Omental fat pad (tissue), 4 donors: ENCODE data around the gene WFDC12. TPM values are rescaled to one million over a fixed set of nuclear protein-coding genes. Genes with fewer than 3 reads are reported as not detected.

Source experiments
- ATAC-seq: fragments of 150-250 bp; one replicate; pipeline ENCODE4 v1.9.1; 2016; ENCODE audit warnings: mild to moderate bottlenecking, moderate library complexity; ENCODE audit not compliant: low FRiP score
- DNase-seq: peaks from one replicate; pipeline ENCODE4 v3.0.0-alpha.2; 2019; ENCODE audit warnings: low spot score
- total RNA-seq, 4 donors: library from RNA; depleted of rRNA; stranded (reverse); fragments of >200 nt; gene quantifications; one replicate each; pipeline ENCODE4 v1.1.0, GENCODE V29; 2016
- TF ChIP-seq, protein P1 (sequence below), 3 donors: fragments of 450-650 bp; IDR thresholded peaks; one replicate each; pipeline ENCODE4 v1.5.1; 2016 to 2017; ENCODE audit warnings: antibody characterized with exemption in 3 of 3, mild to moderate bottlenecking in 3 of 3, moderate library complexity in 2 of 3

The WFDC12 gene
- total RNA-seq, 4 donors from 2014 or later, result not detected

DNA sequence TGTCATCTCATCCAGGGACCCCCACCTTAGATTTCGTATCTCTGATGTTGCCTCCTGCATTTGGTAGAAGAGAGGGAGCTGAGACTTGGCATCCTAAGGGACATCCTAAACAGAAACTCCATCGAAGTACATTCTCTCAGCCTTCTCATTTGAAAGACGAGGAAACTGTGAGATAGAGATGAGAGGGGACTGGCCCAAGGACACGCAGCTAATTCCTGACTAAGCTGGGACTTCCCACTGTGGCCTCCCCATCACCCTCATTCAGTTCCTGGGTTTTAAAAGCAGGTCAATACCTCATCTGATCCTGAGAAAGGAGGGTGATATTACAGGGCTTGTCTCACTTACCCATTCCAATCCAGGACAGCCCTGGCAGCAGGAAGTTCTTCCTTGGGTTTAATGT, 8.4 kb downstream of the WFDC12 start:
- ATAC-seq, result no peak
- no peak for DNase-seq
- TF ChIP-seq, protein P1, sequence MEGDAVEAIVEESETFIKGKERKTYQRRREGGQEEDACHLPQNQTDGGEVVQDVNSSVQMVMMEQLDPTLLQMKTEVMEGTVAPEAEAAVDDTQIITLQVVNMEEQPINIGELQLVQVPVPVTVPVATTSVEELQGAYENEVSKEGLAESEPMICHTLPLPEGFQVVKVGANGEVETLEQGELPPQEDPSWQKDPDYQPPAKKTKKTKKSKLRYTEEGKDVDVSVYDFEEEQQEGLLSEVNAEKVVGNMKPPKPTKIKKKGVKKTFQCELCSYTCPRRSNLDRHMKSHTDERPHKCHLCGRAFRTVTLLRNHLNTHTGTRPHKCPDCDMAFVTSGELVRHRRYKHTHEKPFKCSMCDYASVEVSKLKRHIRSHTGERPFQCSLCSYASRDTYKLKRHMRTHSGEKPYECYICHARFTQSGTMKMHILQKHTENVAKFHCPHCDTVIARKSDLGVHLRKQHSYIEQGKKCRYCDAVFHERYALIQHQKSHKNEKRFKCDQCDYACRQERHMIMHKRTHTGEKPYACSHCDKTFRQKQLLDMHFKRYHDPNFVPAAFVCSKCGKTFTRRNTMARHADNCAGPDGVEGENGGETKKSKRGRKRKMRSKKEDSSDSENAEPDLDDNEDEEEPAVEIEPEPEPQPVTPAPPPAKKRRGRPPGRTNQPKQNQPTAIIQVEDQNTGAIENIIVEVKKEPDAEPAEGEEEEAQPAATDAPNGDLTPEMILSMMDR (IDR thresholded peaks at IDR 0.05), result no peak

DNA sequence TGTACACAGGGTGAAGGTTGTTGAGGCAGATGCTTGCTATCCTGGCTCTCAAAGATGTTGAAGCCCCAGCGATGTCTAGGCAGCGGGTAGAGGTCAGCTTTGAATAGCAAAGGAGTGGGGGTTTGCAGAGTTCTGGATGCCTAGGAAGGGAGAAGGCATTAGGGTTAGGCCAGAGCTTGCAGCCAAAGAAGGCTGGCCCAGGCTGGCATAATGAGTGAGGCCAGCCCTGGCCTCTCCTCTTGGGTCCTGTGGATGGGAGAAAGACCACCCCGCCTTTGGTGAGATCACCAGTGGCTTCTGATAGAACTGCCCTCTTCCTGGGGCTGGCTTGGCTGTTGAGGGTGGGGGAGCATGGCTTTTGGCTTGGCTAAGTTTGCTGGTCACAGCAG, 8.9 kb downstream of the WFDC12 start:
- ATAC-seq (no peak), DNase-seq (no peak)
- TF ChIP-seq, protein P1 (IDR thresholded peaks at IDR 0.05), result no peak

DNA sequence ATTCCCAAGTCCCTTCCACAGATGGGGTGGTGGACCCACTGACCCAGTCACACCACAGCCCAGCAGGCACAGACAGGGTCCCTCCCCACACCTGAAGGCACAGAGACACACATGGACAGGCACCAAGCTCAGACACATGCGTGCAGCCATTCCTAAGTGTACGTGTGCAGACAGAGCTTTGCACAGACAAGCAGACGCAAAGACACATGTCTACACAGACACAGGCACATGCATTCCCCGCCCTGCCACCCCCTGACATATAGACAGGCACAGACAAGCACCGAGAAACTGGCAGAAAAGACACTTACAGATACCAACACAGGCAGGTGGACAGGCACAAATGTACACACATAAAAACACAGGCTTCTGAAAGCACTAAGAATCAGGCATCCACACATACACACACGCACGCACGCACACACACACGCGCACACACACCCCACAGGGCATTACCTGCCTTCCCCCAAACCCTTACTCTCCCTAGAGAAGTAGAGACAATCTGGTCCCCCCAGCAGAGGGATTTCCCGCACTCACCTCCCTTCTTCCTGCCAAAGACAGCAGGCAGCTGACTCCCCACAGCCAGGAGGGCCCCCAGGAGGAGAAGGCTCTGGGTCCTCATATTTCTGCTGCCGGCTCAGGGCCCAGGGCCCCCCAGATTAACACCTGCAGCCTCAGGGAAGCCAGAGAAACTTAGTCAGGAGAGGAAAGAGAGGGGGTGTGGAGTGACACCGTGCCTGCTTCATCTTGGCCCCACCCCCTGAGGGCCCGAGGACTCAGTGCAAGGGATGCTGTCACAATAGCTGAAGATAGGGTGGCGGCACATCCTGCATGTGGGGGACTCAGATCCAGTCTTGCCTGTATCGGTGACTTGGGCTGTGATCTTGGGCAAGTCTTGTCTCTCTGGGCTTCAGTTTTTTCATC, 9.5 kb downstream of the WFDC12 start, which contains the start of gene WFDC5:
TSS of gene WFDC5 (minus strand) at position 710 of the 921 bp plus-strand sequence. CDS start at position 619, 91 bp downstream.
- no peak for ATAC-seq
- no peak for DNase-seq
- TF ChIP-seq, protein P1 (IDR thresholded peaks at IDR 0.05), result no peak

DNA sequence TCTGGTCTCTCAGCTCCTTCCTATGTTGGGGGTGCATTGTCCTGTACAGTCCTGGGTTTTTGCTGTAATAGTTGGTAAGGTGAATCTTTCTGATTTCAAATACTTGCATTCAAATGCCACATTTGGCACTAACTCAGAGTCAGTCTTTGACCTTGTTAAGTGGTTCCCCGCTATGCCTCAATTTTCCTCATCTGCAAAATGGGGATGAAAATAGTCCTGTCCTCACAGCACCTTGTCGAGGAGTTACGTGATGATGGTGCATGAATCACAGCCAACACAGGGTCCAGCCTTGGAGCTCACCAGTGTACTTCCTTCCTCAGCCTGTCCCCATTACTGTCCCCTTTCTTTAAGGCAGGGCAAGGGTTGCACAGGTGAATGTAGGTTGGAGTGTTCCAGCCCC, 10.4 kb downstream of the WFDC12 start:
- TF ChIP-seq, protein P1 (IDR thresholded peaks at IDR 0.05), result no peak
- DNase-seq (no peak), ATAC-seq (no peak)

DNA sequence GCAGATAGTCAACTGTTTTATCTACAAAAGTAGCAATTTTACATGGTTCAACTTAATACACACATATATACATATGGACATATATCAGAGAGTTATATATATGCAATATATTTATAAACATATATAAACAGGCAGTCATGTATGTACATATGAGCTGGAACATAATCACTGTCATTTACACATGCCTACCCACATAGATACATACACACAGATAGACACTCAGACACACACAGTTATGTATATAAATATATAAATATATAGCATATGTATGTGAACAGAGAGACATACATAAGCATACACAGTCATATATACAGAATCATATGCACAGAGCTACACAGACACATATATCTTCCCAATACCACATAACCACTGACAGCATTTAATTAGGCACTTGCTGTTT, 11.5 kb downstream of the WFDC12 start:
- TF ChIP-seq, protein P1 (IDR thresholded peaks at IDR 0.05), result no peak
- ATAC-seq, result no peak

DNA sequence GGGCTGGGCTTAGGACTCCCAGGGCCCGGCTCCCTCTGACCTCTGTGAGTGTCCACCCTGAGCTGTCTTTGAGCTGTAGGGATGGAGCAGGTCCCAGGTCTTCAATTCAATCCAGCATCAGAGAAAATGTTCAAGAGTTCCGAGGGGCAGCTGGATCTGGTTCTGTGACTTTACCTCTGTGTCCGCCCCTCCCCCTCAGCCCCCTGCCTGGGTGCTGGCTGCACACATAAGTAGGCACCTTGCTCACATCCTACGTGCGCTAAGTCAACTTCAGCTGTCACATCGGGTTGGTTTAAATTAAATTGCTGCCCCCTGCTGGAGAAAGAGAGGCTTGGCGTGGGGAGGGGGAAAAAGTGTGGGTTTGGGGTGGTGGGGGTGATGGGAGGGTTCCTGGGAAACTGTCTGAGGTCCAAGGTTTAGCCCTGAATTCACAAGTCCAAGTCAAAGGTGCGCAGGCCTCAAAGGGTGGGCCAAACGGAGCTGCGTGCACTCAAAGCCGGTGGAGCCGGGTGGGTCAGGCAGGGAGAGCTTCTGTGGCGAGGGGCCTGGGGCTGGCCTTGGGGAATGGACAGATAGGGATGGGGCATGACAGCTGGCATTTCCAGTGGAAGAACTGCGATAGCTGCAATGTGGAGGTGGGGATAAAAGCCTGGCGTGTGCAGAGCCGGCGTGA, 12.3 kb downstream of the WFDC12 start:
- ATAC-seq (no peak), DNase-seq (no peak)
- TF ChIP-seq, protein P1 (IDR thresholded peaks at IDR 0.05), result no peak

More for the DNA sequence above, 11.5 kb downstream of the WFDC12 start:
- DNase-seq, result no peak
